Fibroblast of peridontal ligament (primary cell): ENCODE results near the gene AMOTL1.
"Not testable (repeated sequence)": the region's sequence is repeated elsewhere in the genome, so short reads cannot be mapped to it uniquely, and the experiment has no call there.

Experiments
- DNase-seq: peaks from one replicate; pipeline ENCODE4 v3.0.0-alpha.2; 2010; ENCODE audit errors: extremely low read depth

The AMOTL1 gene

GRCh38 chr11:94882931-94883330 is 114.8 kb downstream of the AMOTL1 start:
- no peak for DNase-seq

- DNase-seq, result no peak
These were observed 115.7 kb downstream of the AMOTL1 start for GRCh38 chr11:94883878-94884277.

GRCh38 chr11:94884376-94884775 is 116.2 kb downstream of the AMOTL1 start:
- no peak for DNase-seq

- DNase-seq, result peak; percentile 54
These were observed 117.0 kb downstream of the AMOTL1 start for GRCh38 chr11:94885133-94885532.

- DNase-seq, result peak; percentile 34
These were observed 117.4 kb downstream of the AMOTL1 start for GRCh38 chr11:94885581-94885980.

GRCh38 chr11:94888204-94888603 is 120.0 kb downstream of the AMOTL1 start:
- DNase-seq, result no peak

- peak; percentile 69 for DNase-seq
These were observed 127.3 kb downstream of the AMOTL1 start for GRCh38 chr11:94895451-94895850.

GRCh38 chr11:94895971-94896370 is 127.8 kb downstream of the AMOTL1 start:
- DNase-seq, result peak; percentile 44

- DNase-seq, result peak; percentile 66
These were observed 129.2 kb downstream of the AMOTL1 start for GRCh38 chr11:94897330-94897768.

- DNase-seq, result no peak
These were observed 139.1 kb downstream of the AMOTL1 start for GRCh38 chr11:94907226-94907625.

GRCh38 chr11:94909371-94909820 is 141.2 kb downstream of the AMOTL1 start:
- DNase-seq, result no peak

- DNase-seq, result no peak
These were observed 142.1 kb downstream of the AMOTL1 start for GRCh38 chr11:94910270-94910669.

- DNase-seq, result peak; percentile 99
These were observed 142.6 kb downstream of the AMOTL1 start for GRCh38 chr11:94910779-94911178.

GRCh38 chr11:94912806-94913205 is 144.7 kb downstream of the AMOTL1 start:
- DNase-seq, result no peak

GRCh38 chr11:94913718-94914394 is 145.7 kb downstream of the AMOTL1 start:
- not testable (repeated sequence) for DNase-seq

GRCh38 chr11:94920311-94920710 is 152.2 kb downstream of the AMOTL1 start:
- DNase-seq, result no peak

- no peak for DNase-seq
These were observed 154.3 kb downstream of the AMOTL1 start for GRCh38 chr11:94922321-94923003.

GRCh38 chr11:94923004-94923334 is 154.8 kb downstream of the AMOTL1 start:
- DNase-seq, result no peak

GRCh38 chr11:94924171-94924572 is 156.0 kb downstream of the AMOTL1 start:
- no peak for DNase-seq

GRCh38 chr11:94924612-94925011 is 156.5 kb downstream of the AMOTL1 start:
- DNase-seq, result no peak

GRCh38 chr11:94925422-94926270 is 157.5 kb downstream of the AMOTL1 start:
- no peak for DNase-seq

- no peak for DNase-seq
These were observed 158.1 kb downstream of the AMOTL1 start for GRCh38 chr11:94926271-94926625.
